HL-60/S4 treated with phorbol 12-myristate 13-acetate at 8.2 ng/mL for 4 days and 3 days (cell line): ENCODE data around the gene NPR2.

Experiments
- in situ Hi-C: fragments of 300-500 bp; cut with MboI; formaldehyde crosslinking; loops from 2 replicates; pipeline ENCODE4 v1.15.0; 2022; ENCODE audit warnings: low sequenced_read_pairs

Gene NPR2

GRCh38 chr9:35763181-35763580 lies 28.2 kb upstream of the NPR2 start:
- in situ Hi-C loops: no loop called here

GRCh38 chr9:35763803-35764202 lies 27.6 kb upstream of the NPR2 start:
- in situ Hi-C loops: no loop called here

- in situ Hi-C loops: no loop called here
These were observed 24.4 kb upstream of the NPR2 start for GRCh38 chr9:35766997-35767396.

GRCh38 chr9:35767458-35767857 lies 23.9 kb upstream of the NPR2 start:
- in situ Hi-C loops: no loop called here

GRCh38 chr9:35769763-35770162 lies 21.6 kb upstream of the NPR2 start:
- in situ Hi-C loops: no loop called here

- in situ Hi-C loops: no loop called here
These were observed 20.3 kb upstream of the NPR2 start for GRCh38 chr9:35771075-35771433.

GRCh38 chr9:35771534-35771933 lies 19.9 kb upstream of the NPR2 start:
- in situ Hi-C loops: no loop called here

- in situ Hi-C loops: no loop called here
These were observed 19.4 kb upstream of the NPR2 start for GRCh38 chr9:35771943-35772342.

- in situ Hi-C loops: loop anchor here (25.0 kb wide), 1 partner anchor 112 kb away; no protein-coding TSS in a partner anchor
These were observed 16.3 kb upstream of the NPR2 start for GRCh38 chr9:35774907-35775635.

GRCh38 chr9:35776018-35776417 lies 15.4 kb upstream of the NPR2 start:
- in situ Hi-C loops: loop anchor here (25.0 kb wide), 1 partner anchor 111 kb away; no protein-coding TSS in a partner anchor

- in situ Hi-C loops: loop anchor here (25.0 kb wide), 1 partner anchor 109 kb away; no protein-coding TSS in a partner anchor
These were observed 12.9 kb upstream of the NPR2 start for GRCh38 chr9:35778496-35778895.

- in situ Hi-C loops: loop anchor here (10.0 to 25.0 kb wide), 2 partner anchors 56 to 106 kb away; no protein-coding TSS in a partner anchor
These were observed 10.3 kb upstream of the NPR2 start for GRCh38 chr9:35781066-35781465.

- in situ Hi-C loops: loop anchor here (10.0 to 25.0 kb wide), 2 partner anchors 59 to 104 kb away; no protein-coding TSS in a partner anchor
These were observed 8.0 kb upstream of the NPR2 start for GRCh38 chr9:35783418-35783817.

GRCh38 chr9:35789541-35789940 lies 1.9 kb upstream of the NPR2 start:
- in situ Hi-C loops: loop anchor here (10.0 to 25.0 kb wide), 2 partner anchors 65 to 98 kb away; no protein-coding TSS in a partner anchor

- in situ Hi-C loops: loop anchor here (25.0 kb wide), 1 partner anchor 97 kb away; no protein-coding TSS in a partner anchor
These were observed 1.4 kb upstream of the NPR2 start for GRCh38 chr9:35790025-35790384.

GRCh38 chr9:35790385-35791296 lies 750 bp upstream of the NPR2 start:
- in situ Hi-C loops: loop anchor here (25.0 kb wide), 1 partner anchor 97 kb away; no protein-coding TSS in a partner anchor

- in situ Hi-C loops: loop anchor here (25.0 kb wide), 1 partner anchor 95 kb away; no protein-coding TSS in a partner anchor
These were observed 828 bp downstream of the NPR2 start for GRCh38 chr9:35792024-35792813.

- in situ Hi-C loops: loop anchor here (25.0 kb wide), 1 partner anchor 94 kb away; no protein-coding TSS in a partner anchor
These were observed 1.4 kb downstream of the NPR2 start for GRCh38 chr9:35792826-35793225.

- in situ Hi-C loops: loop anchor here (25.0 kb wide), 1 partner anchor 94 kb away; no protein-coding TSS in a partner anchor
These were observed 2.1 kb downstream of the NPR2 start for GRCh38 chr9:35793461-35793860.

- in situ Hi-C loops: loop anchor here (25.0 kb wide), 1 partner anchor 92 kb away; no protein-coding TSS in a partner anchor
These were observed 4.3 kb downstream of the NPR2 start for GRCh38 chr9:35795695-35796094.
